ENCODE data around the gene CDYL2.

DNA sequence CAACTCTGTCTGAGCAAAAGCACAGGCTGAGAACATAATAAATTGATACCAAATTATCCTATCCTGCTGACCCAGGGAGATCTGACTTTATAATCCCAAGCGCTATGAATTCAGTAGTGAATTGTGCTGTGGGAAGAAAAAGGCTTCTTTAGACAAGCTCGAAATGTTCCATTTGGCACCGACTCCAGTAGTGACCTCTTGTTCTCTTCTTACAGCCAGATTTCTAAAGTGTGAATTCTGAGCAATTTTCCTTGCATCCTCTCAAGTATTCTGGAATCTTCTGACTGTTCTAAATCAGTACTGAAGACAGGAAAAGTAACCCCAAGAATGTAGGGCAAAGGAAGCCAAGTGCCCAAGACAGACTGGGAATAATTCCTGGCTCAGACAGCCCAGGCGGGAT is 58.2 kb downstream of the CDYL2 start:
- TF ChIP-seq, protein P1, sequence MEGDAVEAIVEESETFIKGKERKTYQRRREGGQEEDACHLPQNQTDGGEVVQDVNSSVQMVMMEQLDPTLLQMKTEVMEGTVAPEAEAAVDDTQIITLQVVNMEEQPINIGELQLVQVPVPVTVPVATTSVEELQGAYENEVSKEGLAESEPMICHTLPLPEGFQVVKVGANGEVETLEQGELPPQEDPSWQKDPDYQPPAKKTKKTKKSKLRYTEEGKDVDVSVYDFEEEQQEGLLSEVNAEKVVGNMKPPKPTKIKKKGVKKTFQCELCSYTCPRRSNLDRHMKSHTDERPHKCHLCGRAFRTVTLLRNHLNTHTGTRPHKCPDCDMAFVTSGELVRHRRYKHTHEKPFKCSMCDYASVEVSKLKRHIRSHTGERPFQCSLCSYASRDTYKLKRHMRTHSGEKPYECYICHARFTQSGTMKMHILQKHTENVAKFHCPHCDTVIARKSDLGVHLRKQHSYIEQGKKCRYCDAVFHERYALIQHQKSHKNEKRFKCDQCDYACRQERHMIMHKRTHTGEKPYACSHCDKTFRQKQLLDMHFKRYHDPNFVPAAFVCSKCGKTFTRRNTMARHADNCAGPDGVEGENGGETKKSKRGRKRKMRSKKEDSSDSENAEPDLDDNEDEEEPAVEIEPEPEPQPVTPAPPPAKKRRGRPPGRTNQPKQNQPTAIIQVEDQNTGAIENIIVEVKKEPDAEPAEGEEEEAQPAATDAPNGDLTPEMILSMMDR (conservative IDR thresholded peaks at IDR 0.05): no peak
- TF ChIP-seq ZFX (IDR thresholded peaks at IDR 0.05): no peak

All from C4-2B (cell line).